ENCODE data around the gene TMPRSS7.
"Not testable (repeated sequence)": the region's sequence is repeated elsewhere in the genome, so short reads cannot be mapped to it uniquely, and the experiment has no call there.

TMPRSS7 gene

DNA sequence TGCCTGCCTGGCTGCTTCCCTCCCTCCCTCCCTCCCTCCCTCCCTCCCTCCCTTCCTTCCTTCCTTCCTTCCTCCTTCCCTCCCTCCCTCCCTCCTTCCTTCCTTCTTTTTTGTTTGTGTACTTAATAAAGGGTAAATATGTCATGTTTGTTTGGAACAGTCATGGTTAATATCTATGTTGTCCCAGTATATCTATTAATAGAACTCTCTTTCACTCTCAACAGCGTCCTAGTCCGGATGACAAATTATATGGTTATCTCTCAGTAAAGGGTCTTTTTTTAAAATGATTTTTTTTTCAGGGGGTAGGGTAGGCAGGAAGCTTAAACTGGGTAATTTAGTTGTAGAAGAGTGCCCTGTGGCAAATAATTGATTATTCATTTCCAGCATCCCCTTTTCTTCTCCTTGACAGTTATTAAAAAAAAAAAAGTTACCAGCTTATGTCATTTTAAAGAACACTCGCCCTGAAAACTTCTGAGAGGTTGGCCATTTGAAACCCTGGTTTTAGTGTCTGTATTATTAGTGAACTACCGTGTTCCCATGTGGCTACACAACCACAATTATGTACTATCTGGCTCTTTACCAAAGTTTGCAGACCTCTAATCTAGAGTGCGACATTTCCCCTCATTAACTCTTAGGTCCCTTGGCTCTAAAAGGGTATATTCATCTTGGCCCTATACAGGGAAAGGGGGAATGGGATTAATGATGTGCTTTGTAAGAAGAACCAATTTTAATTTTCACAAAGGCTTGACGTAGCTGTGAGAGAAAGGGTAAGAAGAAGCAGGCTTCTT is 22.1 kb upstream of the TMPRSS7 start:
- no peak for DNase-seq

DNA sequence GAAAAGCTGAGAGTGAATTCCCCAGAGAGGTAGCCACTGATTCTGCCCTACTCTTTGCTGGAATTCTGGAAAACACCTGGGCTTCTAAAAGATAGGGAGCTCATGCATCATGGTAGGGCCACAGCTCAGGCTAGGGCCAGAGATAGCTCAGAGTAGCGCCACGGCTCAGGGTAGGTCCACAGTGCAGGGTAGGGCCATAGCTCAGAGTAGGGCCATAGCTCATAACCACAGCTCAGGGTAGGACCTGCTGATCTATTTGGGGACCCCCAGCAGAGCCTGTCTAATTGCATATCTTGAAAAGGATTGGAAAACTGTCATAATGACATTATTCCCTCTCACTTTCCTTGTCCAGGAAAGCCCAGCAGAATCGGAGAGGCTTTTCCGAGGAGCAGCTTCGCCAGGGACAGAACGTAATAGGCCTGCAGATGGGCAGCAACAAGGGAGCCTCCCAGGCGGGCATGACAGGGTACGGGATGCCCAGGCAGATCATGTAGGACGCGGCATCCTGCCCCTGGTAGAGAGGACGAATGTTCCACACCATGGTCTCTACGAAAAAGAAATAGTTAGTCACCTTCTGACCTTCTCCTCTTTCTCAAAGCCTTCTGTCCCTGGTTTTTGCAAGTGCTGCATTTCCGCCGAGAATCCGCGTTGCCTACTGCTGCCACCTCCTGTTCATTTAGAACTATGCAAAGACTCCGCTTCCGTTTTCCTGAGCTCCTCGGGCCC is 21.3 kb upstream of the TMPRSS7 start:
- DNase-seq = peak in 1 of 2 experiments; percentile 14

DNA sequence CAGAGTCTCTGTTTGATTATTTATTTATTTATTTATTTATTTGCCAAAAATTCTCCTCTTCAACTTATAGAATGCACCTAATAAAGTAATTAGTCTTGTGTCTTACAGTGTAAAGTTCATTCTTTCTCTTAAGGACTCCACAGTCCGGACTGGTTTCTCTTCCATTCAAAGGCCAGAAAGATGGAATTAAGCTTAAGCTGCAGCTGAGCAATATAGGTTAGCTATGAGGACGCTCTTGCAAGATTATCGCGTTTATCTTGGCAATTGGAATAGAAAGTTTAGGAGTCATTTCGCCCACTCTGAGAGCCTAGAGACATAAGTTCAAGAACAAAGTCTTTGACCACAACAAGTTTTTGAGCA is 20.8 kb upstream of the TMPRSS7 start:
- no peak for DNase-seq

DNA sequence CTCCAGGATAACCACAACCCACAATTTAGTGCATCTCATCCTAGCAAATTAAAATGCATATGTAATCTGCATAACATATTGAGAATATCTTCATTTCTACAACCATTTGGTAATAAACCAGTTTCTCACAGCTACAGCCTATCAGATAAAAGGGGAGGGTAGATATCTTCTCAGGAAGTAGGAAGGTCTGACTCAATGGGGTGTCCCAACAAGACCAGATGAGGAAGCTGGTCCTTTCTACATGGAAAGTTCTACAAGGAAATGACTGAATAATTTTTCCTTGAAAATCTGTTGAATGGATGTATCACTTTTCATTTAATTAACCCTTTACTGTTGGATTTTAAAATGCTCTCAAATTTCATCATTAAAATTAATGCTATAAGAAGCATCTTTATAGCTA is 17.4 kb upstream of the TMPRSS7 start:
- DNase-seq = no peak

DNA sequence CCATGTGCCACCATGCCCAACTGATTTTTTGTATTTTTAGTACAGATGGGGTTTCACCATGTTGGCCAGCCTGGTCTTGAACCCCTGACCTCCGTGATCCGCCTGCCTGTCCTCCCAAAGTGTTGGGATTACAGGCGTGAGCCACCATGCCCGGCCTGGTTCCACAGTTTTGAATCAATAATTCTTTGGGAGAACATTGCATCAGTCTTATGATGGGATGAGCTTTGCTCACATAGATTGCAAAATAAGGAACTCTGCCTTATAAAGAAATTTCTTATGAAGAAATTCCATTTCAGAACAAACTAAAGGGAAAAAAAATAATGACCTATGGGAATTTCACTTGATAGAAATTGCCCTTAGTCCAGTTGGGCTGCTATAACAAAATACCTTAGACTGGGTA is 15.8 kb upstream of the TMPRSS7 start:
- DNase-seq = no peak

DNA sequence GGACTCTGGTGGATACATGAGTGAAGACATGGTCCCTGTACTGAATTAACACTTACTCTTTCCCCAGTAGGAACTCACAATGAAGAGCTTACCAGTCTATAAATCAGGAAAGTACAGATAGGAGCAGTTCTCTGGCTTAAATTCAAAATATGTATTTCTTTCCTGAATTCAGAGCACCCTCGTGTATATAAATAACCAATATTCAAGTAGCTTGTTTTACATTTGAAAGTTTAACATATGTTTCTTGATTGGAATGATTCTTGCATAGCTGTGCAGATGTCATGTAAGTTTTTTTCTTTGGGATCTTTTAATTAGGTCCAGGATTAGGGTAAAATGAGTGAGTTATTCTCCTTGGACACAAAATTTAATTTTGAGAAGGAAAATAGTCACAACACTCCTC is 14.8 kb upstream of the TMPRSS7 start:
- no peak for DNase-seq

DNA sequence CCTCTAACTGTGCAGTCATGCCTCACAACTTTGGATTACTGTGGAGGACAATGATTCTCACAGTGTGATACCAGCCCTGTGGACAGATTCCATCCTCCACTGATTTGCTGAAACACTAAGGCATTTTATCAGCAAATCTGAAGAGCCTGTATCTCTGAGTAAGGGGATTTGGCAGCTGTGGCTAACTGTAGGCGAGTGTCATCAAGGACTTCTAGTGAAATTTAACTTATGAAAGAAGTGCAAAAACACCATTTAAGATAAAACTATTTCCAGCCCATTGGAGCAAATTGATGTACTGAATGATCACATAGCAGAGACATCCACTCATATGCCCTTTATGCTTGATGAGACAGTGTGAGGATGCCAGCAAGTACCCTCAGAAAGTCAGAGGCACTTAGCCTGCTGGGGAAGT is 13.9 kb upstream of the TMPRSS7 start:
- DNase-seq = no peak

DNA sequence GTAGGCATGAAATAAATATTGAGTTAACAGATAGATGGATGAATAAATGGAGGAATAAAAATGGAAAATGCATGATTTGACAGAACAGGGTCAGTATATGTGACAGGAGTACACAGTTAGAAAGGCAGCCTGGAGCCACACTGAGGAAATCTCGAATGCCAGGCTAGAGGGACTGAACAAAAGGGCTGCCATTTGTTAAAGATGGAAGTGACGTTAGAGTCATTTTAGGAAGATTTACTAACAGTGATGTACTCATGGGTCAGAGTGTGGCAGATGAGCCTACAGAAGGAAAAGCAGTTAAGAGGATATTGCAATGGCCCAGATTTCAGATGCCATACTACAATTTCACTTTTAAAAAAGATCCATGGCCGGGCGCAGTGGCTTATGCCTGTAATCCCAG is 7.4 kb upstream of the TMPRSS7 start:
- no peak for DNase-seq

DNA sequence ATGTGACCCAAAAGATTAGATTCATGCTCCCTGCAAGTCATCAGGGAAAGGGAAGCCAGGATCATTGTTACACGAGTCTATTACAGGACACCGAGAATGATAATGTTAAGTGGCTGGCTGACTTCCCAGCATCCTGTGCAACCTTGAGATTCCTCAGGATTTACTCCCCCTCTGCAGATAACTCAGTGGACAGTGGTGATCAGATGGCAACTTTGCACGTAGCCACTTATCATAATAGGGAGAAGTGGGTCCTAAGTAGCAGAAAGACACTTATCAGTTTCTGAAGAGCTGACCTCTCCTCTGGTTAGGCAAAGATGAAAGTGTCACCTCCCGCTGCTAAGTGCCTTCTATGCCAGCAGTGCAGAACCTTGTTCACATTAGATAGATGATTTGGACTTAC is 6.7 kb upstream of the TMPRSS7 start:
- no peak for DNase-seq

DNA sequence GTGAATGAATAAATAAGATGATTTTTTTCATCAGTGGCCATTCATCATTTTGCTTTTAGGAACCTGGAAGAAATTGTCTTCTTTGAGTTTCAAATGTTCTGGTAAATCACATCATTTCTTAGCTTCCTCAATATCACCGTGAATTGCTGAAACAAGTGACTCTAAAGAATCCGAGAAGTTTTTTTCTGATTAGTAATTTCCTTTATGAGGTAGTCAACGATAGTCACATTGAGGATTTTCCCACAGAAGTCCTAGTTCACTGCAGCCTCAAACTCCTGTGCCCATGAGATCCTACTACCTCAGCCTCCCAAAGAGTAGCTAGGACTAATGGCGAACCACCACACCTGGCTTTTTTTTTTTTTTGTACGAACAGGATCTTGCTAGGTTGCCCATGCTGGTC is 3.6 kb upstream of the TMPRSS7 start:
- DNase-seq = no peak

DNA sequence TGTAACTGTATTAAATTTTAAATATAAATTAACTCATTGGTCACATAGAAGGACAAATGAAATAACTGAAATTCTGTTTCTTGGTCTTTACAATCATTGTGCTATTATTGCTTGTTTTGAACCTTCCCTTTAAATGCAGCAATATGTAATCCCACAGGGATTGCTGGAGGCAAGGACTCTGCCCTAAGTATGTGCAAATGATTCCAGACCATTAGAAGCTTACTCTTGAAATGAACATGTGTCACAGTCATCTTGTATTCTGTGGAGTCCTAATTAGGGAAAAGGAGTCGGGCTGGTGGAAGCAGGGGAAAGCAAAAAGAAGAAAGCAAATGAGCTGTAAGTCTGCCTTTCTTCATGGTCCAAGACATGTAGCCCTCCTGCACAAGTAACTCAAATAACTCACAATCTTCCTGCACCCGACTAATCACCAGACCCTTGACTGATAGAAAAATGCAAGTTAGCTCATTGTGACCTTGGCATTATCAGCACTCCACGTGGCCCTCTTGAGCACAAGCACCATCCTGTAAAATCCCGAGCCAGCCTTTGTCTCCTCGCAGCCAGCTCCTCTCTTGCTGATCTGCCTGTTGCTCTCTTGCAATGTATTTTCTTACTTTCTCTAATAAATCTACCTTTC is 2.3 kb upstream of the TMPRSS7 start:
- DNase-seq = no peak

DNA sequence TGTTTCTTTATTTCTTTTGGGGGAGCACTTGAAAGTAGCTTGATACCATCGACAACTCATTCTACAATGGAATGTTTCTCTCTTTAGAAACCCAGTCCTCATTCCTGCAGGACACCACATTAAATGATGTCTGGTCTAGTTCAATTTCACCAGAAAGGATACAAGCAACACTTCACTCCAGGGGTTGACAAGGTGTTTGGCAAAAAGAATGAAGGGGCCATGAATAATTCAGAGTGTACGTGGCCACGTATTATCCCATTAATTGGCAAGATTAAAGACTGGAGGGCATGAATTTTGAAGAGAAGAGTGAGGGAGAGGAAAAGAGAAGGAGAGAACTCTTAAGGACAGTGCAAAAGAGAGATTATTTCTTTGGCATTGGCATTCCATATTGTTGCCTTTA is 705 bp downstream of the TMPRSS7 start:
- DNase-seq = no peak

DNA sequence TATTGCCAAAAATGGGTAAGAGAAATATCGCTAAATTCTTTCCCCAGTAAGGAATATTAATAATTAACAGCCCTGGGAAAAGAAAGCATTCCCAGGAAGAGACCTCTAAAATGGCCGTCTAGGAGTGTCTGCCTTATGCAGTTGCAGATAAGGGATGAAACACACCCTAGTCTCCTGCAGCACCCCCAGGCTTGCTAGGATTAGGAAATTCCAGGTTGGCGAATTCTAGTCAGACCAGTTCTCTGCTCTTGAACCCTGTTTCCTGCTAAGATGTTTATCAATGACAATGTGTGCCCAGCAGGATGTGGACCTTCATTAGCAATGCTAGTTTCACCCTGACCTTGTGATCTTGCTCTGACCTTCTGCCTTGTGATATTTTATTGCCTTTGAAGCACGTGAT is 2.7 kb downstream of the TMPRSS7 start:
- not testable (repeated sequence) for DNase-seq

DNA sequence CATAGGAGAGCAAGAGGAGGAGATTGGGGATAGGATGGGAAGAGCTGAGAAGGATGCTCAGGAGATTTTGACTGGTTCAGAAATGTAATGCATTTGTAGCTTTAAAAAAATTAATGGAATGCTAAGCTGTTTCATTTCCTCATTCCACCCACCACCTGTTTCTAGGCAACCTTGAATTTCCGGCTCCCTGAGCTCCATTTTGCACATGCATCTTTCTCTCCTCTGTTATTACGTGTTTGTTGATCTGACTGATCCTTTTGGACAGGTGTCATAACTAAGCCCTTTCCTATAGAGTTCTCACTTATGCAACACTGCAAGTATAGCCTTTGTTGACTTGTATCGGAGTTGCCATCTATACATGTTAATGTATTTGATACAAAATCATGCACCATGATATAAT is 4.3 kb downstream of the TMPRSS7 start:
- DNase-seq = no peak

DNA sequence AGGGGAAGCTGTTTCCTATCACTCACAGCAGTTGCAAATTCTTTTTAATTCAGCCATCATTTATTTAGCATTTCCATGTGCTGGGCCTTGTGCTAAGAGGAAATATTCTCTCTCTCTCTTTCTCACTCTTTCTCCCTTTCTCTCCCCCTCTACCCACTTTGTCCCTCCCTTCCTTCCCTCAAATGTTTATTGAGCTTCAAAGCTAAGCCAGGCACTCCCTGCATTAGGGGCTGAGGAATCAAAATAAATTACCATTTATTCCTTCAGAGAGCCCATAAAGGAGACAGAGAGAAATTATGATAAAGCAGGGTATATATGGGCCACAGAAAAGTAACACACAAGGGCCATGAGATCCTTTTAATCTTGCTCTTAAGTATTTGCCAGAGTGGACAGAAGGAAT is 6.8 kb downstream of the TMPRSS7 start:
- DNase-seq = no peak

DNA sequence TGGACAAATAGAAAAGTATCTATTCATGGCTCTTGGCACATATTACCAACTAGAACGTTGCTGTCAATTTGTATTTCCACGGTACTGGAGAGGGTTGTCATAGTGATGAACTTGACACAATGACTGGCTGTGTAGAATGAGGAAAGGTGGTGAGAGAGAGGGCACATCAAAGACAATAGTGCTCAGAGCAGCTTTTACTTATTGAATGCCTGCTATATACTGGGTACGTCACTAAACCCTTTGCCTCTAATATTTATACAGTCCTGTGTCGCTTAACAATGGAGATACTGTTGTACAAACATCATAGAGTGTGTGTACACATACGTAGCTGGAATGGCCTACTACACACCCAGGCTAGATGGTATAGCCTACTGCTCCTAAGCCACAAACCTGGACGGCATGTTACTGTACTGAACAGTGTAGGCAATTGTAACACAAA is 8.3 kb downstream of the TMPRSS7 start:
- DNase-seq = peak; percentile 37 to 44

DNA sequence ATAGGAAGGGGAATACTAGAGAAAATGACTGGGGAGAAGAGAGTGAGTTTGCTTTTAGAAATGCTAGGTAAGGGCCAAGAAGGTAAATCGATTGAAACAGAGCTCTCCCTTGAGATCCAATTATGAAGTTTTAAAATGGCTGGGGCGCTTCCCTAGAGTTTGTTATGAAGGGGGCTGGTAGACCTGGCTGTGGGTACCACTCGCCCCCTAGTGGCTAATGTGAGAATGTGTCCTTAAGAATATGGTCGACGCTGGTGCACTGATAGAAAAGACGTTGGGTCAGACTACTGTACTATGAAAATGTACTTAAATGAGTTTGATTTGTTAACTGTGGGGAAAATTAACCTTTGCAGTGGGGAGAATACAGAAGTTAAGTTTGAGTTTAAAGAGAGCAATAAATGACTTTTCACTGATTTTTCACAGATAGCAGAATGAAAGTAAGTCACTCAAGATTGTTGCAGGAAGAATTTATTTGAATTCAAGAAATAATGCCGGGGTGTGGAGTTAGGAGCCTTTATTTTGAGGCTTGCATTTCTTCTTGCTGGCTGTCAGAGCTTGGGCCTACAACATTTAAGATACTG is 9.2 kb downstream of the TMPRSS7 start:
- DNase-seq = peak; percentile 48 to 81

DNA sequence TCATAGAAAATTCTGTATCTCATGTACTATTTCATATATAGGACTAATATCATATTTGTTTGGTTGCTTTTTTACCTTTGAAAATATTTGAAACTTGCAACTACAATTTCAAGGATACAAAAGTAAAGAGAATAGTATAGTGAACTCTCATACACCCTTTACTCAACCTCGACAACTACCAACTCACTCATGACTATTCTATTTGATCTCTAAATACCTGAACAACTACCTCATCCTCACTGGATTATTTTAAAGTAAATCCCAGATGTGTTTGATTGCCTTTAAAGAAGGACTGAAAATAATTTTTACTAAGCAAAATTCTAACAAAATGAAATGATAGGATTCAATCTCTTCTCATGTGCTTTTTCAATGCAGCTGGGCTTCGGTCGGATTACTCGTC is 12.1 kb downstream of the TMPRSS7 start:
- no peak for DNase-seq

DNA sequence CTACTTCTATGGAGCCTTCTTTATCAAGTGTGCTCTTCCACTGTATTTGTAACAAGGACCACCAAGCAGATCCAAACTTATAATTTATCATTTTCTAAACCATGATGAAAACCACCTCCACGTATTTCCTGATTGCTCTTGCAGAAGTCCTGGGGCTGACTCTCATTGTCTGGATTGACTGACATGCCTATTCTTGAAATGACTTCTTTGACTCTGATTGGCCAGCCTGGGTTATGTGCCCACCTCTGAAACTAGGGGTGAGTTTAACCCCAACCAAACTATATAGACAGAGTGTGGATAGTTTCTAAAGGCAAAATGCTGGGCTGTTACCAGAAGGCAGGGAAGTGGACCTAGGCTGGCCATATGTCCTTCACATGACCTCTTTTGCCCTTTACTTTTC is 12.7 kb downstream of the TMPRSS7 start:
- no peak for DNase-seq

DNA sequence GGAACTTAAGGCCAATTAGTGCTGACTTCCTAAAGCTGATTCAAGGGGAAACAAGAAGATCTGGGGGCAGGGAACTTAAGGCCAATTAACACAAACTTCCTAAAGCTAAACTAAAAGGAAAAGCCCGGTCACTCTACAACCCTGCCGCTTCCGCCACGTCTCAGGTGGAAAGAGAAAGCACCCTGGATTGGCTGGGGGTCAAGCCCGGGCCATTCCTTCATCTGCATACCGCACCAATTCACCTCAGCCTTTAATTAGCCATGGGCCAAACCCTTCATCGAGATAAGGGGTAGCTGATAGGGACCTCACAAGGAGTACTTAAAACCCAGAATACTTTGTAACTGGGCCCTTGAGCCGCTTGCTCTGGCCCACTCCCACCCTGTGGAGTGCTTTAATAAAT is 14.4 kb downstream of the TMPRSS7 start:
- no peak for DNase-seq

DNA sequence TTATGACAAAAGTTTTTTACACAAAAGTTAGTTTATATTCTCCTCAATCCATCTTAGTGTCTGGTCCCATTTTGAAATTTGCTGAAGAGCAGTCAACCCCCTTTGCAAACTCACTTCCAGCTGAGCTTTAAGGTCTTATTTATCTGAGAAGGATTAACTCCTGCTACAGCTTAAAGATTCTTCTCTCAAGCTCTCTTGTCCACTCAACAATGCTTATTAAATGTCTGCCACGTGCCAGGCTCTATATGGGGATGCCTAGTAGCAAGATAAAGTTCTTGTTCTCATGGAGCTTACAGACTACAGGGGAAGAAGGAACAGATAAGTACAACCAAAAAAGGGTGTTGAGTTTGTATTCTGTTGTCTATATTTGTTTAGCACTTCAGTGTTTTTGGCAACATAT is 18.7 kb downstream of the TMPRSS7 start:
- DNase-seq = no peak

DNA sequence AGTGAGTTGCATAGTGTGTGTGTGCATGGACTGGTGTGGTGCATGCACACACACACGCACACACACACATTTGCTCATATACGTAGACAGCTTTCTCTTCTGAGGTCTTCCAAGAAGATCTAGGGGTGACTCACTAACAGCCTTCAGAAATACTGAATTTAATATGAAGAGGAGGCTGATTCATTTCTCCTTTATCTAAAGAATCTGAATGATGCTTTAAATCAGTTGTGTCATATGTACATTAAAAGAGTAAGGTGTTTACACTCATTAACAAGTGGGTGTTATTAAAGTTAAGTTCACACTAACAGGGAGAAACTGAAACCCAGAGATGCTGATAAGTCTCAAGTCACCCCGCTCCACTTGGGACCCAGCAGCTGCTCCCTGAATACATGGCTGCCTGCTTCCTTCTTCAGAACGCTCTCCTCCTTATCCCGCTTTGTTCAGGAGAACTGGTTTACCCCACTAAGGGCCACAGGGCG is 22.0 kb downstream of the TMPRSS7 start:
- DNase-seq = no peak

DNA sequence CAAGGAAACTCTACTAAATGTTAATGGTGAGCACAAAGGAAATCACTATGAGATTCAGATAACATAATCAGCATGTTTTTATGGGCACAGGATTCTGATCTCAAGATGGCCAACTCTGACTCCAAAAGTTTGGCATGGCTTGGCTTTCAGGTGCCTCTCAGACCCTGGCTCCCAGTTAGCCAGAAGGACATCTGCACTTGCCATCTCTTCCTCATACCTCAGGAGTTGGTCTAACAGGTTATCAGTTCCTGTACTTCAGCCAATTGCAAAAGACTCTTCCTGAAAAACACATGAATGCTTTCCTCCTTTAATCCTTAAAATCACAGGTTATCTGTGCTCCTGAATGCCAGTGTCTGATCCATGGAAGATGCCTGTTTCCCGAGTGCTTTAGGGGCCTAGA is 25.0 kb downstream of the TMPRSS7 start:
- DNase-seq = no peak

DNA sequence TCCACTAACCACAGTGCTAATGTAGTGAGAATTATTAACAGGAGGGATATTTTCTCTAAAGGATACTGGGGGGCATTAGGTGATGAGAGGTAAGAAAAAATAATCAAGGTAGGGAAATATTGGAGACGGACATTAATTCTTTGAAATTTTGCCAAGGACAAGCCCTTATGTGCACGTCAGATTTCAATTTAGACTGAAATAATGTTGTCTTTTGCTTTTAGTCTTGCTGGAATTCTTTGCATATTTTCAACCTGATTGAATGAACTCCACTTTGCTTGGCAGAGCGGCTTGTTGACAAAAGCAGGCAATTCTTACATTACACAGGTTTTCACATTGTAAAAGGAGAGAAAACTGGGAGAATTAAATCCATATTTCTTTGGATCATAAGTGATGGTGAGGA is 26.6 kb downstream of the TMPRSS7 start:
- no peak for DNase-seq
